Lower leg skin (tissue), 4 donors: ENCODE data around the gene NUDT19. TPM values are rescaled to one million over a fixed set of nuclear protein-coding genes. Genes with fewer than 3 reads are reported as not detected.
A peak's percentile ranks its signal among the peaks of the same experiment; 100 is the strongest.

ENCODE experiments used
- DNase-seq, 2 donors: peaks; one replicate each; pipeline ENCODE4 v3.0.0-alpha.2; 2019; ENCODE audit warnings: low spot score in 2 of 2
- H3K4me3 ChIP-seq: fragments of 200-600 bp; sonication (generic); 2 replicates; pipeline ENCODE4 v1.5.1; 2017; ENCODE audit warnings: mild to moderate bottlenecking, low read depth; ENCODE audit not compliant: poor library complexity, severe bottlenecking
- POLR2A ChIP-seq, 2 donors: fragments of 450-650 bp; IDR thresholded peaks; one replicate each; pipeline ENCODE4 v1.6.1; 2016 to 2017; ENCODE audit warnings: antibody characterized with exemption in 2 of 2, mild to moderate bottlenecking in 1 of 2, moderate library complexity in 1 of 2
- WGBS, 2 donors: methylation state at CpG; one replicate each; pipeline ENCODE4 v1.1.5; 2018; 5-methylcytosine and 5-hydroxymethylcytosine counted together
- intact Hi-C: fragments of 100-400 bp; cut with DNase I; formaldehyde crosslinking; loops from one replicate; pipeline ENCODE4 v1.15.0; 2023; ENCODE audit warnings: low total_unique reads
- total RNA-seq, 4 donors: library from RNA; depleted of rRNA; stranded (reverse); fragments of >200 nt; gene quantifications; one replicate each; pipeline ENCODE4 v1.1.0, GENCODE V29; 2016
- TF ChIP-seq, protein P1 (sequence below), 3 donors: fragments of 450-650 bp; IDR thresholded peaks; one replicate each; pipeline ENCODE4 v1.5.1; 2016; ENCODE audit warnings: antibody characterized with exemption in 3 of 3, mild to moderate bottlenecking in 3 of 3, moderate library complexity in 2 of 3

The NUDT19 gene
- total RNA-seq, 4 donors from 2014 or later: 14.8 to 19.2 (median 18.6) TPM

- WGBS, 2 donors: 77 to 83% methylated on average over 7 of the region's 7 CpGs
- intact Hi-C loops: no loop called here
- no peak overlapping the region for H3K4me3 ChIP-seq
- peak in 1 of 2 donors; percentile 43 for DNase-seq
- TF ChIP-seq, protein P1, sequence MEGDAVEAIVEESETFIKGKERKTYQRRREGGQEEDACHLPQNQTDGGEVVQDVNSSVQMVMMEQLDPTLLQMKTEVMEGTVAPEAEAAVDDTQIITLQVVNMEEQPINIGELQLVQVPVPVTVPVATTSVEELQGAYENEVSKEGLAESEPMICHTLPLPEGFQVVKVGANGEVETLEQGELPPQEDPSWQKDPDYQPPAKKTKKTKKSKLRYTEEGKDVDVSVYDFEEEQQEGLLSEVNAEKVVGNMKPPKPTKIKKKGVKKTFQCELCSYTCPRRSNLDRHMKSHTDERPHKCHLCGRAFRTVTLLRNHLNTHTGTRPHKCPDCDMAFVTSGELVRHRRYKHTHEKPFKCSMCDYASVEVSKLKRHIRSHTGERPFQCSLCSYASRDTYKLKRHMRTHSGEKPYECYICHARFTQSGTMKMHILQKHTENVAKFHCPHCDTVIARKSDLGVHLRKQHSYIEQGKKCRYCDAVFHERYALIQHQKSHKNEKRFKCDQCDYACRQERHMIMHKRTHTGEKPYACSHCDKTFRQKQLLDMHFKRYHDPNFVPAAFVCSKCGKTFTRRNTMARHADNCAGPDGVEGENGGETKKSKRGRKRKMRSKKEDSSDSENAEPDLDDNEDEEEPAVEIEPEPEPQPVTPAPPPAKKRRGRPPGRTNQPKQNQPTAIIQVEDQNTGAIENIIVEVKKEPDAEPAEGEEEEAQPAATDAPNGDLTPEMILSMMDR (IDR thresholded peaks at IDR 0.05): no peak
- no peak for TF ChIP-seq POLR2A (IDR thresholded peaks at IDR 0.05)
Measured at GRCh38 chr19:32718286-32718685, 26.7 kb downstream of the NUDT19 start.

DNA sequence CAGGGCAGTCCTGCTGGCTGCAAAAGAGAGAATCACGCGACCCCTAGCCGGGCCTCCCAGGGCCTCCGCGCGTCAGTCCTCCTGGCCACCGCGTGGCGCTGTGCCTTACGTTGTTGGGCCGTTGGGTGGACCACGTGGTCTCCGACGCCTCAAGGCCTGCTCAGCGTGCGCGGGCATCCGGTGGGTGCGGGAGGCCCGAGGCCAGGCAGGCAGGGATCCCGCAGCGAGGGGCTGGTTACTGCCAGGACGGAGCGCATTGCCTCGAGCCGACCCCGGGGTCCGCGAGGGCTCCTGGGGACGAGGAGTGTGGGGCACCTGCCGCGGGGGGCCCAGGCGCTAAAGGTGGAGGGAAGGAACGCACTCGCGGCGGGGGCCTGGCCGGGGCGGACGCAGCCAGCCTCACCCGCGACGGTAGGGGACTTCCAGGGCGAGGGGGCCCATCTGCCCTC, 28.0 kb downstream of the NUDT19 start, which contains the start of gene TDRD12:
Gene TDRD12 (plus strand): TSS at position 157 of the 449 bp plus-strand sequence. CDS start 306 bp downstream, outside the sequence.
- intact Hi-C loops: no loop called here
- no peak within 1 kb of the TSS for H3K4me3 ChIP-seq
- 86 to 93% methylated on average over 44 of the region's 44 CpGs for WGBS, 2 donors
- DNase-seq: peak in 1 of 2 donors; percentile 77
- TF ChIP-seq, protein P1 (IDR thresholded peaks at IDR 0.05): no peak
- no peak for TF ChIP-seq POLR2A (IDR thresholded peaks at IDR 0.05)

GRCh38 chr19:32720216-32720935, 28.8 kb downstream of the NUDT19 start:
- DNase-seq: peak in 1 of 2 donors; percentile 53
- intact Hi-C loops: no loop called here
- WGBS, 2 donors: 95 to 96% methylated on average over 15 to 18 of the region's 22 CpGs
- TF ChIP-seq, protein P1 (IDR thresholded peaks at IDR 0.05): no peak
- no peak for TF ChIP-seq POLR2A (IDR thresholded peaks at IDR 0.05)
- no peak overlapping the region for H3K4me3 ChIP-seq

- intact Hi-C loops: no loop called here
- WGBS, 2 donors: 93 to 96% methylated on average over 22 of the region's 22 CpGs
- DNase-seq: peak in 1 of 2 donors; percentile 59
- no peak overlapping the region for H3K4me3 ChIP-seq
- no peak for TF ChIP-seq POLR2A (IDR thresholded peaks at IDR 0.05)
- TF ChIP-seq, protein P1 (IDR thresholded peaks at IDR 0.05): no peak
Measured at GRCh38 chr19:32720936-32721250, 29.3 kb downstream of the NUDT19 start.

DNA sequence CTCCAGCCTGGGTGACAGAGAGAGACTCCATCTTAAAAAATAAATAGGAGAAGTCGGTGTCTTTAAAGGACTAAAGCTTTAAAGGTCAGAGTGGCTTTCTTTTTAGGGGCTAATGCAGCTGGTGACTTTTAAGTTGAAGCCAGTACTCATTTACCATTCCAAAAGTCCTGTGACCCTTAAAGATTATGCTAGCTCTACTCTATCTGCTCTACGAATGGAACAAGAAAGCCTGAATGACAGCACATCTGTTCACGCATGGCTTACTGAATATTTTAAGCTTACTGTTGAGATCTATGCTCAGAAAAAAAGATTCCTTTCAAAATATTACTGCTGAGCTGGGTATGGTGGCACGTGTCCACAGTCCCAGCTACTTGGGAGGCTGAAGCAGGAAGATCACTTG, 44.3 kb downstream of the NUDT19 start:
- no peak overlapping the region for H3K4me3 ChIP-seq
- no peak for TF ChIP-seq POLR2A (IDR thresholded peaks at IDR 0.05)
- TF ChIP-seq, protein P1 (IDR thresholded peaks at IDR 0.05): no peak
- intact Hi-C loops: no loop called here
- WGBS, 2 donors: 79 to 80% methylated on average over 4 of the region's 4 CpGs
- DNase-seq: no peak
